Measurements from ENCODE around the gene PRDX3. TPM values are rescaled to one million over a fixed set of nuclear protein-coding genes. Genes with fewer than 3 reads are reported as not detected.
A peak's percentile ranks its signal among the peaks of the same experiment; 100 is the strongest.

Gene PRDX3
- total RNA-seq, 2 experiments from 2014 or later: 7.1 to 7.5 TPM

- peak overlapping the region; percentile 95 for H3K27ac Mint-ChIP-seq
- ChIA-PET CTCF (no interaction called here), POLR2A (interaction anchor here (1.5 kb wide), 1 partner anchor 98 kb away, joined by 4 read pairs; the partner anchor contains the start of gene EIF3A)
- H3K36me3 ChIP-seq (ENCODE audit: insufficient read depth, low read length): peaks cover 32% of the 10 kb centered on the region
- peaks cover 43% of the 10 kb centered on the region for H3K36me3 Mint-ChIP-seq (ENCODE audit: low read depth)
- H3K27ac ChIP-seq (ENCODE audit: low read depth in 1 of 2, low read length in 2 of 2): peak overlapping the region; percentile 71 to 80
- no peaks in the 10 kb centered on the region for H3K27me3 ChIP-seq (ENCODE audit: control insufficient read depth in 1 of 2, insufficient read depth in 2 of 2, low read length in 2 of 2)
- TF ChIP-seq, protein P1, sequence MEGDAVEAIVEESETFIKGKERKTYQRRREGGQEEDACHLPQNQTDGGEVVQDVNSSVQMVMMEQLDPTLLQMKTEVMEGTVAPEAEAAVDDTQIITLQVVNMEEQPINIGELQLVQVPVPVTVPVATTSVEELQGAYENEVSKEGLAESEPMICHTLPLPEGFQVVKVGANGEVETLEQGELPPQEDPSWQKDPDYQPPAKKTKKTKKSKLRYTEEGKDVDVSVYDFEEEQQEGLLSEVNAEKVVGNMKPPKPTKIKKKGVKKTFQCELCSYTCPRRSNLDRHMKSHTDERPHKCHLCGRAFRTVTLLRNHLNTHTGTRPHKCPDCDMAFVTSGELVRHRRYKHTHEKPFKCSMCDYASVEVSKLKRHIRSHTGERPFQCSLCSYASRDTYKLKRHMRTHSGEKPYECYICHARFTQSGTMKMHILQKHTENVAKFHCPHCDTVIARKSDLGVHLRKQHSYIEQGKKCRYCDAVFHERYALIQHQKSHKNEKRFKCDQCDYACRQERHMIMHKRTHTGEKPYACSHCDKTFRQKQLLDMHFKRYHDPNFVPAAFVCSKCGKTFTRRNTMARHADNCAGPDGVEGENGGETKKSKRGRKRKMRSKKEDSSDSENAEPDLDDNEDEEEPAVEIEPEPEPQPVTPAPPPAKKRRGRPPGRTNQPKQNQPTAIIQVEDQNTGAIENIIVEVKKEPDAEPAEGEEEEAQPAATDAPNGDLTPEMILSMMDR (IDR thresholded peaks at IDR 0.05): no peak
- H3K4me1 Mint-ChIP-seq (ENCODE audit: low read depth): peaks cover 35% of the 10 kb centered on the region
- peaks cover 32% of the 10 kb centered on the region for H3K4me1 ChIP-seq (ENCODE audit: insufficient read depth, low read length)
- no peaks in the 10 kb centered on the region for H3K9me3 ChIP-seq (ENCODE audit: control insufficient read depth in 1 of 2, insufficient read depth in 1 of 2, low read length in 2 of 2)
- intact Hi-C loops (cut with DNase I, micrococcal nuclease): loop anchor here (1.0 to 2.0 kb wide), 5 partner anchors 13 to 549 kb away; partner anchors contain the start of genes GRK5 (in 2 of the 2), EIF3A (in 1 of the 2), INPP5F (in 1 of the 2) and RGS10 (in 1 of the 2)
- H3K4me3 ChIP-seq (ENCODE audit: low read length): peak overlapping the region; percentile 93
- ATAC-seq (ENCODE audit: poor library complexity): peak; percentile 1
- H3K27me3 Mint-ChIP-seq: no peaks in the 10 kb centered on the region
- no peaks in the 10 kb centered on the region for H3K9me3 Mint-ChIP-seq
- peak overlapping the region; percentile 98 for H3K4me3 Mint-ChIP-seq
- DNase-seq: peak in 1 of 14 experiments; percentile 3
Observed at GRCh38 chr10:119177708-119178371, 772 bp downstream of the PRDX3 start.

DNA sequence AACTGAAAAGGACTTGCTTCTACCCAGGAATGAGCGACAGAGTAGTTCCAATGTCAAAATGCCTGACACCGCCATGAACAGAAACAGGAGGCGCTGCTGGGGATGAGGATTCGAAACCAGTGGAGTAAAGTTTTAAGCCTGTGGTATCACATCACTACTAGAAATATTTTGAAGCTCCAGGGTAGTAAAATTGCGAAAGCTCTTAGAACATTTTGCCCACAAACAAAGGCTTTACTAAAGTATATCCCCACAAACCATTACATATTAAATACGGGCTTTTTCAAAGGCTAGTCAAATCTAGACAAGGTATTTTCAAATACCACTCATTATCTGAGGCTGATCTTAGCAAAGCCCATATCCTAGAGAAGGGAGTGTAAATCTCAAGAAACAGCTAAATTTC lies 2.4 kb downstream of the PRDX3 start:
- Histone ChIP-seq H3K27ac (ENCODE audit: low read depth in 1 of 2, low read length in 2 of 2) (no peak overlapping the region), H3K4me1 (ENCODE audit: insufficient read depth, low read length) (peaks cover 32% of the 10 kb centered on the region), H3K4me3 (ENCODE audit: low read length) (no peak overlapping the region), H3K9me3 (ENCODE audit: control insufficient read depth in 1 of 2, insufficient read depth in 1 of 2, low read length in 2 of 2) (no peaks in the 10 kb centered on the region), H3K27me3 (ENCODE audit: control insufficient read depth in 1 of 2, insufficient read depth in 2 of 2, low read length in 2 of 2) (no peaks in the 10 kb centered on the region), H3K36me3 (ENCODE audit: insufficient read depth, low read length) (peaks cover 48% of the 10 kb centered on the region)
- ChIA-PET CTCF (interaction anchor here (1.2 kb wide), 1 partner anchor 30 kb away, joined by 6 read pairs; no protein-coding TSS in a partner anchor), POLR2A (interaction anchor here (0.5 to 1.5 kb wide), 3 partner anchors 71 to 1131 kb away, joined by 3 to 4 read pairs (median 4); partner anchors contain the start of gene EIF3A)
- no peak for DNase-seq
- TF ChIP-seq, protein P1 (IDR thresholded peaks at IDR 0.05): no peak
- H3K9me3 Mint-ChIP-seq: no peaks in the 10 kb centered on the region
- ATAC-seq (ENCODE audit: poor library complexity): no peak
- peaks cover 35% of the 10 kb centered on the region for H3K4me1 Mint-ChIP-seq (ENCODE audit: low read depth)
- no peaks in the 10 kb centered on the region for H3K27me3 Mint-ChIP-seq
- H3K4me3 Mint-ChIP-seq: peak overlapping the region; percentile 75
- peaks cover 58% of the 10 kb centered on the region for H3K36me3 Mint-ChIP-seq (ENCODE audit: low read depth)
- intact Hi-C loops (cut with DNase I, micrococcal nuclease): no loop called here
- peak overlapping the region; percentile 95 for H3K27ac Mint-ChIP-seq

- Mint-ChIP-seq H3K27me3 (no peaks in the 10 kb centered on the region), H3K4me1 (ENCODE audit: low read depth) (peaks cover 32% of the 10 kb centered on the region), H3K9me3 (no peaks in the 10 kb centered on the region), H3K36me3 (ENCODE audit: low read depth) (peaks cover 76% of the 10 kb centered on the region), H3K4me3 (no peak overlapping the region), H3K27ac (no peak overlapping the region)
- H3K27ac ChIP-seq (ENCODE audit: low read depth in 1 of 2, low read length in 2 of 2): no peak overlapping the region
- intact Hi-C loops (cut with DNase I, micrococcal nuclease): no loop called here
- DNase-seq (no peak), ATAC-seq (ENCODE audit: poor library complexity) (no peak)
- ChIA-PET POLR2A (interaction anchor here (1.0 kb wide), 1 partner anchor 9 kb away, joined by 5 read pairs; the partner anchor contains the start of gene SFXN4), CTCF (no interaction called here)
- H3K36me3 ChIP-seq (ENCODE audit: insufficient read depth, low read length): peaks cover 66% of the 10 kb centered on the region
- no peaks in the 10 kb centered on the region for H3K27me3 ChIP-seq (ENCODE audit: control insufficient read depth in 1 of 2, insufficient read depth in 2 of 2, low read length in 2 of 2)
- no peaks in the 10 kb centered on the region for H3K9me3 ChIP-seq (ENCODE audit: control insufficient read depth in 1 of 2, insufficient read depth in 1 of 2, low read length in 2 of 2)
- no peak overlapping the region for H3K4me3 ChIP-seq (ENCODE audit: low read length)
- peaks cover 25% of the 10 kb centered on the region for H3K4me1 ChIP-seq (ENCODE audit: insufficient read depth, low read length)
- TF ChIP-seq, protein P1 (IDR thresholded peaks at IDR 0.05): no peak
Observed at GRCh38 chr10:119174109-119174508, 4.5 kb downstream of the PRDX3 start.

Measured in CD4-positive, alpha-beta T cell (primary cell).